HG03095 (cell line): ENCODE data around the gene FDXACB1.
"Not testable (repeated sequence)": the region's sequence is repeated elsewhere in the genome, so short reads cannot be mapped to it uniquely, and the experiment has no call there.

ENCODE experiments used
- ATAC-seq: cut with Tn5 transposase; IDR thresholded peaks from one replicate; pipeline ENCODE4 v1.9.1; 2021; ENCODE audit warnings: moderate library complexity; ENCODE audit not compliant: unreplicated experiment

FDXACB1 gene

GRCh38 chr11:111909378-111909777 lies 30.4 kb upstream of the FDXACB1 start:
- no peak for ATAC-seq

- no peak for ATAC-seq
Measured at GRCh38 chr11:111908639-111909305, 29.8 kb upstream of the FDXACB1 start.

- ATAC-seq, result no peak
Measured at GRCh38 chr11:111906680-111907079, 27.7 kb upstream of the FDXACB1 start.

GRCh38 chr11:111905411-111905810 lies 26.4 kb upstream of the FDXACB1 start:
- no peak for ATAC-seq

GRCh38 chr11:111886844-111887243 lies 7.9 kb upstream of the FDXACB1 start:
- ATAC-seq, result no peak

- ATAC-seq, result no peak
Measured at GRCh38 chr11:111886032-111886431, 7.1 kb upstream of the FDXACB1 start.

GRCh38 chr11:111885053-111885452 lies 6.1 kb upstream of the FDXACB1 start:
- ATAC-seq, result not testable (repeated sequence)

GRCh38 chr11:111882202-111882601 lies 3.2 kb upstream of the FDXACB1 start:
- ATAC-seq, result no peak

GRCh38 chr11:111879637-111879960 lies 634 bp upstream of the FDXACB1 start:
- no peak for ATAC-seq

GRCh38 chr11:111878385-111878848 lies 548 bp downstream of the FDXACB1 start:
- ATAC-seq, result peak; percentile 2

- no peak for ATAC-seq
Measured at GRCh38 chr11:111871693-111872161, 7.2 kb downstream of the FDXACB1 start.

- peak; percentile 87 for ATAC-seq
Measured at GRCh38 chr11:111870886-111871692, 7.9 kb downstream of the FDXACB1 start, which contains the start of gene ALG9. TSS of gene ALG9 (minus strand) at chr11:111871581. CDS start at chr11:111871482, 99 bp downstream.

GRCh38 chr11:111870522-111870885 lies 8.5 kb downstream of the FDXACB1 start:
- no peak for ATAC-seq

GRCh38 chr11:111870113-111870512 lies 8.9 kb downstream of the FDXACB1 start:
- no peak for ATAC-seq

- no peak for ATAC-seq
Measured at GRCh38 chr11:111860257-111860656, 18.7 kb downstream of the FDXACB1 start.

- no peak for ATAC-seq
Measured at GRCh38 chr11:111855506-111855905, 23.5 kb downstream of the FDXACB1 start.

- no peak for ATAC-seq
Measured at GRCh38 chr11:111852103-111852502, 26.9 kb downstream of the FDXACB1 start.

GRCh38 chr11:111851636-111852035 lies 27.3 kb downstream of the FDXACB1 start:
- no peak for ATAC-seq

GRCh38 chr11:111851067-111851466 lies 27.9 kb downstream of the FDXACB1 start:
- no peak for ATAC-seq

- no peak for ATAC-seq
Measured at GRCh38 chr11:111849631-111850030, 29.3 kb downstream of the FDXACB1 start.

GRCh38 chr11:111846636-111847035 lies 32.3 kb downstream of the FDXACB1 start:
- no peak for ATAC-seq

- ATAC-seq, result no peak
Measured at GRCh38 chr11:111846063-111846462, 32.9 kb downstream of the FDXACB1 start.
